Fibroblast of pulmonary artery (primary cell): ENCODE measurements around the gene USP3.

Experiments
- DNase-seq: peaks from one replicate; pipeline ENCODE4 v3.0.0-alpha.2; 2010; ENCODE audit warnings: low read depth
- H3K4me3 ChIP-seq: replicated peaks from 2 replicates; pipeline ENCODE4 v1.5.1; 2011; ENCODE audit warnings: low read depth, mild to moderate bottlenecking, control low read depth, low read length, moderate library complexity
- CTCF ChIP-seq: IDR thresholded peaks from 2 replicates; pipeline ENCODE4 v1.5.1; 2011; ENCODE audit warnings: mild to moderate bottlenecking, control low read depth, low read length, inconsistent platforms; ENCODE audit errors: missing control alignments

The USP3 gene

DNA sequence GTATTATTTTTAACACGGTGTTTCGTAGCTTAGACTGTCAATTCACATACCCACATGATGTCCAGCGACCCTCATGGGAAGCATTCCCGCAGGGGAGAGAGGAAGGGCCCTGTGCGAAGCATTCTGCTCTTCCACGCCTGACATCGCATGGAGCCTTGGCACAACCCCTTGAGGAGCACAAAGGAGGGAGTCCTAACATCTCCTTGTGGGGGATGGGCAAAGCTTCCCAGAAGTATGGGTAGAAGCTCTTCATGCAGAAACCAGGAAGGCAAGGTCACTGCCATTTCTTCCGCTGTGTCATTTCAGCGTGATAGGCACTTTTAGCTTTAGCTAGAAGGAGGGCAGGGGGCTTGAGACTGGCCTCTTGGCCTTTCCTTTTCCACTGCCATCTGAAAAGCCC, 28.7 kb upstream of the USP3 start:
- DNase-seq: no peak
- H3K4me3 ChIP-seq: no peak overlapping the region
- TF ChIP-seq CTCF: no peak

- peak; percentile 95 for DNase-seq
- no peak for TF ChIP-seq CTCF
- no peak overlapping the region for H3K4me3 ChIP-seq
Observed at GRCh38 chr15:63476229-63476632, 28.2 kb upstream of the USP3 start.

- no peak for DNase-seq
- no peak overlapping the region for H3K4me3 ChIP-seq
- no peak for TF ChIP-seq CTCF
Observed at GRCh38 chr15:63478243-63478642, 26.1 kb upstream of the USP3 start.

DNA sequence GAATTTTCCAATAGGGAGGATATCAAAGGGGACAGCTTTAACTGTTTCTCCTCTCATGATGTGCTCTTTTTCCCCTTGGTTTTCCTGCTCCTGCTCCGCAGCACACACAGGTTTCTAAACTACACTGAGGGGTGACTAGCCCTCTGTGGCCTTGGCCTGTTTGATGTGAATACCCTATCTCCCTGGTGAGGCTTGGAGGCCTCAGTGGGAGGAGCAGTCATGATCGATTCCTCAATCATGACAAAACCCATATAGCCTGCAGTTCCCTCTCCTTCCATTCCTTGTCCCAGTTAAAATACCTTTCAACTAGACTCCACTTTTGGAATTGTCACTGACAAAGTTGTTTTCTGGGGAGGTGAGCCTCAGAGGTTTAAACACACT, 24.0 kb upstream of the USP3 start:
- no peak overlapping the region for H3K4me3 ChIP-seq
- no peak for TF ChIP-seq CTCF
- no peak for DNase-seq

DNA sequence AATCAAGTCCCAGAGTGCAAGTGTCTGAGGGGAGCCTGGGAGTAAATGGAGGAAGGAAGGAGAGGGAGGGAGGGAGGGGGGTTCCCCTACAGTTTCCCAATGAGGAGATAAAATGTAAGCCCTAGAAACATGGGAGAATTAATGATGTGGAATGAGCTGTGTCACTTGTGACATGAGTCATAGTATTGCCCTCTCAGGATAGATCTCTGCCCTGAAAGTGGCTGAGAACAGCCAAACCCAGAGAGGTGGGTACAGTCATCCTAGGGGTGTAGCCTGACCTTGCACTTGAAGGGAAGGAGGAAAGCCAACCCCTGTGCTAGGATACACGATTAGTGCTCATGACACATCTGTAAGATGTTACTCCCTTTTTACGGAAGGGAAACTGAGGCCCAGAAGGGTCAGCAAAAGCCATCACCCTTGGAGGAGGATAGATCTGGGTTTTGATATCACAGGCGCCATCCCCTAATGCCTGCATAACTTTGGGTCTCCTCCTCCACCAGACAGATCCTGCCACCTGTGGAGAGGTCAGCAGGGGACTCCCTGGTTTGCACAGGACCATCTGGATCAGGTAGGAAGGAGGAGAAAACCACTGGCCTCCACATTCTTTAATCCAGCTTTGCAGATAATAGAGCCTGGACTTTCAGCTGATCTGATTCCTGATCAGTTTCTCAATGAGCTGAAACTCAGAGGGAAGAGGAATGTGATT, 23.1 kb upstream of the USP3 start:
- no peak for TF ChIP-seq CTCF
- DNase-seq: no peak
- no peak overlapping the region for H3K4me3 ChIP-seq

- no peak for TF ChIP-seq CTCF
- DNase-seq: no peak
Observed at GRCh38 chr15:63482874-63483323, 21.5 kb upstream of the USP3 start.

More at GRCh38 chr15:63482874-63483323, 21.5 kb upstream of the USP3 start:
- H3K4me3 ChIP-seq: no peak overlapping the region
